Gastroesophageal sphincter (tissue), 3 donors: ENCODE results near the gene ZNF280C.

Experiments
- CTCF ChIP-seq, 4 experiments: fragments of 200-600 bp in 2 of 4; fragments of 450-650 bp in 2 of 4; sonication (generic) in 1 of 4; IDR thresholded peaks; one replicate each; pipeline ENCODE4 v1.5.1; 2017 to 2019; ENCODE audit warnings: antibody characterized with exemption in 4 of 4, mild to moderate bottlenecking in 2 of 4, moderate library complexity in 2 of 4
- POLR2A ChIP-seq, 2 donors: fragments of 450-650 bp; IDR thresholded peaks; one replicate each; pipeline ENCODE4 v1.6.1; 2017; ENCODE audit warnings: antibody characterized with exemption in 2 of 2, mild to moderate bottlenecking in 2 of 2, moderate library complexity in 1 of 2
- POLR2AphosphoS5 ChIP-seq: sonication (generic); formaldehyde crosslinking; IDR thresholded peaks from one replicate; pipeline ENCODE4 v1.6.1; 2017; ENCODE audit warnings: antibody characterized with exemption

- TF ChIP-seq CTCF (IDR thresholded peaks at IDR 0.05) = no peak
- TF ChIP-seq POLR2AphosphoS5 = no peak
- no peak for TF ChIP-seq POLR2A (IDR thresholded peaks at IDR 0.05)
Measured at GRCh38 chrX:130261296-130261893, 7.3 kb downstream of the ZNF280C start.
